NCI-H510A treated with DMSO at 0.1 percent for 48 hours (cell line): ENCODE results near the gene WASF1.
"Not testable (repeated sequence)": the region's sequence is repeated elsewhere in the genome, so short reads cannot be mapped to it uniquely, and the experiment has no call there.

ENCODE experiments used
- DNase-seq: peaks from one replicate; lab custom pipeline; 2025; lab: John Stamatoyannopoulos, UW

WASF1 gene

GRCh38 chr6:110089323-110089722 is 90.1 kb downstream of the WASF1 start:
- DNase-seq: no peak

GRCh38 chr6:110085285-110085684 is 94.2 kb downstream of the WASF1 start:
- DNase-seq: no peak

- DNase-seq: no peak
Measured at GRCh38 chr6:110083875-110084585, 95.4 kb downstream of the WASF1 start.

DNA sequence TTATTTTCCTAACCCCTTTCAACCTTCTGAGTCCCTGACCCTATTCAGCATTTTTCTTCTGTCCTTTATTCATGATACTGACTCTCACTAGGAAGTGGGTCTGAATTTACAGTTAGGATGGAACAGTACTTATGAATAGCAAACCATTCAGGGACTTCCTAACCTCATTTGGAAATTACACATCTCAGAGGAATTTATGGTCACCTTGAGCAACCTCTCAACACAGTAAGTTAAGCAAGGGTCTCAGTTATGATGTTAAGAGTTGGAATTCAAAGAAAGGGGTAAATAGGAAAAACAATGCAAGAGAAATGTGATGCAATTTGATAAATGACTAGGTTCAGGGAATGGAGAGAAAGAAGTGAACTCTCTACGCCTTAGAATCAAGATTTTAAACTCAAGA is 104.1 kb downstream of the WASF1 start:
- no peak for DNase-seq

DNA sequence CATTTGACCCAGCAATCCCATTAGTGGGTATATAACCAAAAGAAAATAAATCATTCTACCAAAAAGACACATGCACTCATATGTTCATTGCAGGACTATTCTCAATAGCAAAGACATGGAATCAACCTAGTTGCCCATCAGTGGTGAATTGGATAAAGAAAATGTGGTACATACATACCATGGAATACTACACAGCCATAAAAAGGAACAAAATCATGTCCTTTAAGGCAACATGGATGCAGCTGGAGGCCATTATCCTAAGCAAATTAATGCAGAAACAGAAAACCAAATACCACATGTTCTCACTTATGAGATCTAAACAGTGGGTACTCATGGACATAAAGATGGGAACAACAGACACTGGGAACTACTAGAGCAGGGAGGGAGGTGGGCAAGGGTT is 106.0 kb downstream of the WASF1 start:
- DNase-seq: not testable (repeated sequence)

GRCh38 chr6:110068592-110068967 is 110.9 kb downstream of the WASF1 start:
- DNase-seq: no peak

GRCh38 chr6:110067837-110068591 is 111.5 kb downstream of the WASF1 start:
- no peak for DNase-seq

DNA sequence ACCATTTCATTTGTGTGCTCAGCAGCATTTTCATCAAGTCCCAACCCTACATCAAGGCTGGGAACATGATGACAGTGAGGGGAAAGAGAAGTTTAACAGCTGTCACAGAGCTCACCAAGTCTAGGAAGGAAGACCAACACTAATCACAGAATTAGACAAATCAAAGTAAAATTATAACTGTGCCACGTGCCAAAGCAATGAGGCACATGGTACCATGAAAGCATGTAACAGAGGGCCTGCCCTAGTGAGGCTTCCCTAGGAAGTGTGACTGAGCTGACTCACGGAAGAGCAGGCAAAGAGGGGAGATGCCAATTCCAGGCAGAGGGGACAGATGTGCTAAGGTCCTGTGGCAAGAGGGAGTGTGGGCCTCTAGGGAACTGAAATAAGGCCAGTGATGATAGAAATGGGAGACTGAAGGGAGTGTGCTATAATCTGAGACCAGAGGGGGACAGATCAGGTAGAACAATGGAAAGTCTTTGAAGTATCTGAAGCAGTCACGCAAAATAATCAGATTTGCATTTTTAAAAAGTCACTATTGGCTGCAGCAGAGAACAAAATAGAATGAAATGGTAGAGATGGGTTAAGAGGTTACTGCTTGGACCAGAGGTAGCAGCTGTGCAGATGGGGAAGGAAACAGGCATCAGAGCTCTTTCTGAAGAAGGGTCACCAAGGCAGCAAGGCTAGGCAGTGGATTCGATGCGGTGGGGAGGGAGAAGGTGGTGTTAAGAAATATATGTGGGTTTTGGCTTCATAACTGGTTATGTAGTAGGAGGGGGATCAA is 114.5 kb downstream of the WASF1 start:
- no peak for DNase-seq

GRCh38 chr6:110063594-110064263 is 115.7 kb downstream of the WASF1 start:
- DNase-seq: peak; percentile 16

GRCh38 chr6:110055387-110055735 is 124.1 kb downstream of the WASF1 start:
- DNase-seq: peak; percentile 47

GRCh38 chr6:110054664-110055386 is 124.6 kb downstream of the WASF1 start:
- DNase-seq: peak; percentile 10

DNA sequence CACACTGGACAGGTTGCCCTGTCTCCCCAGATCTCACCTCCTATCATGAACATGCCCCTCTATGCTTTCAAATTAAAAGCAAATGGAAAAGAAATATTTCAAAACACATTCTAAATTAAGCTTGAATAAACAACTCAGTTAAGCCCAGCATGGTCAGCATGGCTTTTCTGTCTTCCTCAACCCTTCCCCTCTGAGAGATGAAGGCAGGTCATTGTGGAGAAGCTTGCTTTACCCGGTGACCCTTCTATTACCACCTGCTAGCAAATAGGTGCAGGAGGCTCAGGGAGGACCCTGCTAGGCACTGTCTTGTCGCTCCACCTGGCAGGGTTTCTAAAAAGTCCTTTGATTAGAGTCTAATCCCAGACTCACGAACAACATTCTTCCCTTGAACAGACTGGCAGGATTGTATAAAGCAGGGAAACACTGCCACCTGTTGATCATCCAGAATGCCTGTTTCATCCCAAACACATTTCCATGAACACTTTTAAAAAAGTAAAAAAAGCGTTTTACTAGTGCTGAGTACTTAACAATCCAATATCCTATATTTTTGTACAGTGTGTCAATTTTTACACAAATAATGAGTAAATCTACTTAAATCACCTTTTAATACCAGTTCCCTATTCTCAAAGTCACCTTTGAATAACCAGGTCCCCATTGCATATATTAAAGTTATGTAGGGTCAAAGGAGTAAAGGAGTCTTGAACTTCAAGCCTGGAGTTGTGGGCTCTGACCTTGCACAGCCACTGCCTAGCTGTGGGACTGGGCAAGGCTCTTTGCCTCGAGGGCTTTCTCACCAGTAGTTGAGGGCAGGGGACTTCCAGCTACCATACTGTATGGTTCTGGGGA is 125.9 kb downstream of the WASF1 start:
- DNase-seq: no peak

DNA sequence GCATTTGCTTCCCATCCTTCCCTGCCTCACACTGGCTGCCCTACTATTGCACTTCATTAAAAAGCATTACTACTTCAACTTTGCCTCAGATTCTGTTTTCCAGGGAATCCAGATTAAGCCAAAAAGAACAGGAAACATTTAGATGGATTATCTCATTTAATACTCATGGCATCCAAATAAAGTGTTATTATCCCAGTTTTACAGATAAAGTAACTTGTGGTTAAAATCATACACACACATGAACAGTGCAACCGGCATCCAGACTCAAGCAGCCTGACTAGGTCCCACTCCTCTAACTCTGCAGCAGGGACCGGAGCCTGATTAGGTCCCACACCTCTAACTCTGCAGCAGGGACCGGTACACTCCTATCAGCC is 129.0 kb downstream of the WASF1 start:
- DNase-seq: no peak
